ENCODE data around the gene ECE1. TPM values are rescaled to one million over a fixed set of nuclear protein-coding genes. Genes with fewer than 3 reads are reported as not detected.

ECE1 gene
- total and polyA plus RNA-seq, 9 of the 15 experiments (the other 6 are each of a cell fraction or from before 2014, with no cell fraction given), result 0.56 to 34.8 (median 11.0) TPM

- TF ChIP-seq GTF2B (IDR thresholded peaks at IDR 0.05; ENCODE audit: extremely low read depth, insufficient read length) (no peak), ZNF311 (CRISPR knock-in tag; IDR thresholded peaks at IDR 0.05) (no peak), RB1 (IDR thresholded peaks at IDR 0.05; ENCODE audit: low read depth) (peak; percentile 44; the same call in 1 of the 2 replicates), LCOR (CRISPR knock-in tag; IDR thresholded peaks at IDR 0.05) (no peak), ZNF217 (CRISPR knock-in tag; IDR thresholded peaks at IDR 0.05) (no peak), FOXA3 (CRISPR knock-in tag; conservative IDR thresholded peaks at IDR 0.05 in 1 of 2, IDR thresholded peaks at IDR 0.05 in 1 of 2) (peak in 1 of 2 experiments; percentile 47; a peak in 1 of 4 replicates), SAFB (IDR thresholded peaks at IDR 0.05; ENCODE audit: borderline replicate concordance, low read depth, low read length) (no peak), SIN3A (IDR thresholded peaks at IDR 0.05; ENCODE audit: borderline replicate concordance in 2 of 2, control insufficient read depth in 1 of 2, low read depth in 2 of 2, low read length in 2 of 2) (no peak), GTF2E2 (tag; IDR thresholded peaks at IDR 0.05) (no peak), SMC3 (conservative IDR thresholded peaks at IDR 0.05; ENCODE audit: insufficient read depth, low read depth, low read length) (peak; percentile 70), RNF2 (IDR thresholded peaks at IDR 0.05) (no peak), ZNF785 (CRISPR knock-in tag; IDR thresholded peaks at IDR 0.05) (no peak), SNIP1 (IDR thresholded peaks at IDR 0.05; ENCODE audit: low read depth) (no peak), THAP12 (CRISPR knock-in tag; IDR thresholded peaks at IDR 0.05) (0 out of 2 replicates have a peak, but pooled peaks have one; percentile 25), MLX (CRISPR knock-in tag; conservative IDR thresholded peaks at IDR 0.05) (no peak), ZNF316 (IDR thresholded peaks at IDR 0.05) (peak; percentile 22; the same call in 1 of the 2 replicates), SNAPC5 (CRISPR knock-in tag; IDR thresholded peaks at IDR 0.05) (no peak), POLR2AphosphoS2 (IDR thresholded peaks at IDR 0.05; ENCODE audit: low read length) (no peak), MLLT1 (IDR thresholded peaks at IDR 0.05) (no peak), ATF3 (IDR thresholded peaks at IDR 0.05) (no peak), ATF3 (CRISPR knock-in tag; conservative IDR thresholded peaks at IDR 0.05) (0 out of 2 replicates have a peak, but pooled peaks have one; percentile 29), TBP (optimal IDR thresholded peaks at IDR 0.05; ENCODE audit: low read depth, low read length) (no peak), KLF13 (tag; IDR thresholded peaks at IDR 0.05; ENCODE audit: borderline replicate concordance, low read depth) (no peak)
Observed at GRCh38 chr1:21270086-21270689, 20.1 kb downstream of the ECE1 start (continued).
